ENCODE measurements around the gene CAMK1. TPM values are rescaled to one million over a fixed set of nuclear protein-coding genes. Genes with fewer than 3 reads are reported as not detected.

CAMK1 gene
- polyA plus RNA-seq, 1 donor (not counting 4 experiments of a cell fraction or from before 2014, with no cell fraction given), result 2.3 TPM

DNA sequence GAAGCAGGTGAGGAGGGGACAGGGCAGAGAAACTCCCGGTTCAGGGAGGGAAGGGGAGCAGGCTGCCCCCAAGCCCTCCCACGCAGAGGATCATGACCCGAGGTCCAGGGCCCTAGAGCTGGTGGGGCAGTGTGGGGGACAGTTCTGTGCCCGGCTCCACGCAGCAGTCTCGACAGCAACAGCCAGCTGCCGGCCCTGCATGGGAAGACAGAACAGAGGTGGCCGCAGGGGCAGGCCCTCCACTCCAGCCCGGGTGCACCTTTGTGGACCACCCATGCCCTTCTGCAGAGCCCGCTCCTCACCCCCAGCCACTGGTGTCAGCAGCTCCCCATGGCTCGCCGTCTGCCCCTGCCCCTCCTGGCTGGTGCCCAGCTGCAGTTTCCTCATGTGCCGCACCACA lies 12.3 kb downstream of the CAMK1 start:
- H3K9me3 ChIP-seq (ENCODE audit: control insufficient read depth, low read depth, low read length), result no peaks in the 10 kb centered on the region
- no peak overlapping the region for H3K4me2 ChIP-seq (ENCODE audit: control insufficient read depth, extremely low read depth, insufficient read depth, low read depth, low read length)
- H4K20me1 ChIP-seq (ENCODE audit: control insufficient read depth, extremely low read depth, insufficient read depth, low read length), result no peaks in the 10 kb centered on the region
- no peak overlapping the region for H3K4me3 ChIP-seq (ENCODE audit: control insufficient read depth in 2 of 3, extremely low read depth in 1 of 3, insufficient read depth in 2 of 3, low read depth in 1 of 3, low read length in 3 of 3)
- H3K9me1 ChIP-seq (ENCODE audit: control insufficient read depth, extremely low read depth, insufficient read depth, low read length), result no peaks in the 10 kb centered on the region
- no peak overlapping the region for H2AFZ ChIP-seq (ENCODE audit: control insufficient read depth, low read length)
- H3K79me2 ChIP-seq (ENCODE audit: control insufficient read depth, insufficient read depth, low read length), result no peaks in the 10 kb centered on the region
- dilution Hi-C loops (cut with MboI; ENCODE audit: extremely low pct_ligation_motif_present, low sequenced_read_pairs), result no loop called here
- TF ChIP-seq EZH2 (IDR thresholded peaks at IDR 0.05; ENCODE audit: low read length), result no peak
- TF ChIP-seq, protein P1, sequence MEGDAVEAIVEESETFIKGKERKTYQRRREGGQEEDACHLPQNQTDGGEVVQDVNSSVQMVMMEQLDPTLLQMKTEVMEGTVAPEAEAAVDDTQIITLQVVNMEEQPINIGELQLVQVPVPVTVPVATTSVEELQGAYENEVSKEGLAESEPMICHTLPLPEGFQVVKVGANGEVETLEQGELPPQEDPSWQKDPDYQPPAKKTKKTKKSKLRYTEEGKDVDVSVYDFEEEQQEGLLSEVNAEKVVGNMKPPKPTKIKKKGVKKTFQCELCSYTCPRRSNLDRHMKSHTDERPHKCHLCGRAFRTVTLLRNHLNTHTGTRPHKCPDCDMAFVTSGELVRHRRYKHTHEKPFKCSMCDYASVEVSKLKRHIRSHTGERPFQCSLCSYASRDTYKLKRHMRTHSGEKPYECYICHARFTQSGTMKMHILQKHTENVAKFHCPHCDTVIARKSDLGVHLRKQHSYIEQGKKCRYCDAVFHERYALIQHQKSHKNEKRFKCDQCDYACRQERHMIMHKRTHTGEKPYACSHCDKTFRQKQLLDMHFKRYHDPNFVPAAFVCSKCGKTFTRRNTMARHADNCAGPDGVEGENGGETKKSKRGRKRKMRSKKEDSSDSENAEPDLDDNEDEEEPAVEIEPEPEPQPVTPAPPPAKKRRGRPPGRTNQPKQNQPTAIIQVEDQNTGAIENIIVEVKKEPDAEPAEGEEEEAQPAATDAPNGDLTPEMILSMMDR (optimal IDR thresholded peaks at IDR 0.05 in 1 of 3, IDR thresholded peaks at IDR 0.05 in 1 of 3, conservative IDR thresholded peaks at IDR 0.05 in 1 of 3; ENCODE audit: extremely low read depth in 1 of 3, insufficient read depth in 2 of 3, low read length in 3 of 3), result no peak
- H3K9ac ChIP-seq (ENCODE audit: control insufficient read depth, extremely low read depth, insufficient read depth, low read length), result no peak overlapping the region
- H3K4me1 ChIP-seq (ENCODE audit: control insufficient read depth, extremely low read depth, insufficient read depth, low read length), result peaks cover 16% of the 10 kb centered on the region
- H3K36me3 ChIP-seq (ENCODE audit: control insufficient read depth in 2 of 2, extremely low read depth in 1 of 2, insufficient read depth in 2 of 2, low read length in 2 of 2), result peaks cover 17 to 18% of the 10 kb centered on the region in 2 experiments
- FAIRE-seq (no peak), DNase-seq (ENCODE audit: low read depth, low spot score) (no peak)
- no peak overlapping the region for H3K27ac ChIP-seq (ENCODE audit: control insufficient read depth, insufficient read depth, low read length)
- no peaks in the 10 kb centered on the region for H3K27me3 ChIP-seq (ENCODE audit: control insufficient read depth, extremely low read depth, insufficient read depth, low read length)

DNA sequence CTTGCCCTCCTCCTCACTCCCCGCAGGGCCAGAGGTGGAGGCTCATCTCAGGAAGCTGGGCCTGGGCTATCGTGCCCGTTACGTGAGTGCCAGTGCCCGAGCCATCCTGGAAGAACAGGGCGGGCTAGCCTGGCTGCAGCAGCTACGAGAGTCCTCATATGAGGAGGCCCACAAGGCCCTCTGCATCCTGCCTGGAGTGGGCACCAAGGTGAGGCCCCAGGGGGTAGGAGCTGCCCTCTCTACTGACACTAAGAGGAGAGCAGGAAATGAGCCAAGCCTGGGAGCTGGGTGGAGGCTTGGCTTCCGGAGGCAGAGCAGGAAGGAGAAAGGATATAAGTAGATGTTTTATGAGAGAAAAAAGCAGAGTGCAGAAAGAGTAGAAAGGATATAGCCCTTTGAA lies 15.1 kb downstream of the CAMK1 start:
- TF ChIP-seq, protein P1 (optimal IDR thresholded peaks at IDR 0.05 in 1 of 3, IDR thresholded peaks at IDR 0.05 in 1 of 3, conservative IDR thresholded peaks at IDR 0.05 in 1 of 3; ENCODE audit: extremely low read depth in 1 of 3, insufficient read depth in 2 of 3, low read length in 3 of 3), result no peak
- no peak for TF ChIP-seq EZH2 (IDR thresholded peaks at IDR 0.05; ENCODE audit: low read length)
- dilution Hi-C loops (cut with MboI; ENCODE audit: extremely low pct_ligation_motif_present, low sequenced_read_pairs), result no loop called here
- peak overlapping the region; percentile 84 for H2AFZ ChIP-seq (ENCODE audit: control insufficient read depth, low read length)
- H3K36me3 ChIP-seq (ENCODE audit: control insufficient read depth in 2 of 2, extremely low read depth in 1 of 2, insufficient read depth in 2 of 2, low read length in 2 of 2), result peaks cover 18 to 20% of the 10 kb centered on the region in 2 experiments
- FAIRE-seq (no peak), DNase-seq (ENCODE audit: low read depth, low spot score) (no peak)
- peak overlapping the region; percentile 61 for H3K27ac ChIP-seq (ENCODE audit: control insufficient read depth, insufficient read depth, low read length)
- H3K79me2 ChIP-seq (ENCODE audit: control insufficient read depth, insufficient read depth, low read length), result peaks cover 4% of the 10 kb centered on the region
- H3K9me1 ChIP-seq (ENCODE audit: control insufficient read depth, extremely low read depth, insufficient read depth, low read length), result no peaks in the 10 kb centered on the region
- H3K4me1 ChIP-seq (ENCODE audit: control insufficient read depth, extremely low read depth, insufficient read depth, low read length), result peaks cover 26% of the 10 kb centered on the region
- peak overlapping the region; percentile 13 for H3K9ac ChIP-seq (ENCODE audit: control insufficient read depth, extremely low read depth, insufficient read depth, low read length)
- no peak overlapping the region for H3K4me3 ChIP-seq (ENCODE audit: control insufficient read depth in 2 of 3, extremely low read depth in 1 of 3, insufficient read depth in 2 of 3, low read depth in 1 of 3, low read length in 3 of 3)
- no peaks in the 10 kb centered on the region for H4K20me1 ChIP-seq (ENCODE audit: control insufficient read depth, extremely low read depth, insufficient read depth, low read length)
- H3K27me3 ChIP-seq (ENCODE audit: control insufficient read depth, extremely low read depth, insufficient read depth, low read length), result no peaks in the 10 kb centered on the region
- peak overlapping the region; percentile 77 for H3K4me2 ChIP-seq (ENCODE audit: control insufficient read depth, extremely low read depth, insufficient read depth, low read depth, low read length)
- no peaks in the 10 kb centered on the region for H3K9me3 ChIP-seq (ENCODE audit: control insufficient read depth, low read depth, low read length)
